Stimulated activated CD4-positive, alpha-beta T cell treated with anti-CD3 and anti-CD28 coated beads, TNF-alpha, amount 100 ng/mL, for 48 hours (primary cell): ENCODE results near the gene STING1.
"Not testable (repeated sequence)": the region's sequence is repeated elsewhere in the genome, so short reads cannot be mapped to it uniquely, and the experiment has no call there.

Experiments used
- DNase-seq, 3 donors: peaks; one replicate each; pipeline ENCODE4 v3.0.0-alpha.2; 2020; ENCODE audit warnings: low read depth in 3 of 3

Gene STING1

DNA sequence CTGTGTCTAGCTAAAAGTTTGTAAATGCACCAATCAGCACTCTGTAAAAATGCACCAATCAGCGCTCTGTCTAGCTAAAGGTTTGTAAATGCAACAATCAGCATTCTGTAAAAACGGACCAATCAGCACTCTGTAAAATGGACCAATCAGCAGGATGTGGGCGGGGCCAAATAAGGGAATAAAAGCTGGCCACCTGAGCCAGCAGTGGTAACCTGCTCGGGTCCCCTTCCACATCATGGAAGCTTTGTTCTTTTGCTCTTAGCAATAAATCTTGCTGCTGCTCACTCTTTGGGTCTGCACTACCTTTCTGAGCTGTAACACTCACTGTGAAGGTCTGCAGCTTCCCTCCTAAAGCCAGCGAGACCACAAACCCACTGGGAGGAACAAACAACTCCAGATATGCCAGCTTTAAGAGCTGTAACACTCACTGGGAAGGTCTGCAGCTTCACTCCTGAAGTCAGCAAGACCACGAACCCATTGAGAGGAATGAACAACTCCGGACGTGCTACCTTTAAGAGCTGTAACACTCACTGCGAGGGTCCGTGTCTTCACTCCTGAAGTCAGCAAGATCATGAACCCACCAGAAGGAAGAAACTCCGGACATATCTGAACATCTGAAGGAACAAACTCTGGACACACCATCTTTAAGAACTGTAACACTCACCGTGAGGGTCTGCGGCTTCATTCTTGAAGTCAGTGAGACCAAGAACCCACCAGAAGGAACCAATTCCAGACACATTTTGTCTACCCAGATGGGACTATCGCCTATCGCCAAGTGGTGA is 20.7 kb upstream of the STING1 start:
- DNase-seq: not testable (repeated sequence)

GRCh38 chr5:139501381-139501780 is 18.8 kb upstream of the STING1 start:
- DNase-seq: no peak

- DNase-seq: no peak
These were observed 13.3 kb upstream of the STING1 start for GRCh38 chr5:139495638-139496435.

- no peak for DNase-seq
These were observed 12.3 kb upstream of the STING1 start for GRCh38 chr5:139494832-139495231.

DNA sequence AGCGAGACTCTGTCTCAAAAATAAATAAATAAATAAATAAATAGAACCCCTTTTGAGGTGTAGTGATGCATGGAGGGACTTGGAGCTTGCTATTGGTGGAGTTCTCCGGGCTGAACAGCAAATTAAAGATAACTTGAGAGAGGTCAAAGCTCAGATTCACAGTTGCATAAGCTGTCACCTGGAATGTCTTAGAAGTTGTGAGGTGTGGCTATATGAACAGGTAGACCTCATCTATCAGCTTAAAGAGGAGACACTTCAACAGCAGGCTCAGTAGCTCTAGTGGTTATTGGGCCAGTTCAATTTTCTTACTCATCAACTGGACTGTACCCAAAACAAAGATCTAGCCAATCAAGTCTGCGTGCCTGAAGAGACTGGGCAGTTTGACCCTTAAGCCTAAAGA is 11.7 kb upstream of the STING1 start:
- no peak for DNase-seq

DNA sequence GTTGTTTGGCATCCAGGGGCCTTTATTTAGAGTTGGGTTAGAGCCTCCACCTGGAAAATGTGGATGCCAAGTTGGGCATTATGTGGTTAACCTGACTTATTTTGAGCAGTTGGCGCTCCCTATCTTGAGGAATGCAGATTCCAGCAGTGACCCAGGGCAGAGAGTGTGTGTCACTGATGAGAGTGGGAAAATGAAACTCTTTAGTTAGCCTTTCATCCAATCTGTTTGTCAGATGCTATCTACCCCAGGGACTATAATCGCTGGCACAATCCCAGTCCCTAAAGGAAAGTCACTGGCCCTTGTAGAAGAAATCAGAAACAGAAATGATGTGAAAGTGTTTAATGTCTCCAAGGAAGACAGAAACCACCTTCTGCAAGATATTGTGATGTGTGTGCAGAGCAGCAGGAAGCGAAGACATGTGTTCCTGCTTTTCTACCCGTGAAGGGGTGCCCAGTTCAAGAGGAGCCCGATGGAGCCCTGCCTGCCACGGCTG is 10.2 kb upstream of the STING1 start:
- no peak for DNase-seq

- DNase-seq: no peak
These were observed 5.7 kb upstream of the STING1 start for GRCh38 chr5:139488260-139488659.

- DNase-seq: no peak
These were observed 3.6 kb upstream of the STING1 start for GRCh38 chr5:139486201-139486600.

DNA sequence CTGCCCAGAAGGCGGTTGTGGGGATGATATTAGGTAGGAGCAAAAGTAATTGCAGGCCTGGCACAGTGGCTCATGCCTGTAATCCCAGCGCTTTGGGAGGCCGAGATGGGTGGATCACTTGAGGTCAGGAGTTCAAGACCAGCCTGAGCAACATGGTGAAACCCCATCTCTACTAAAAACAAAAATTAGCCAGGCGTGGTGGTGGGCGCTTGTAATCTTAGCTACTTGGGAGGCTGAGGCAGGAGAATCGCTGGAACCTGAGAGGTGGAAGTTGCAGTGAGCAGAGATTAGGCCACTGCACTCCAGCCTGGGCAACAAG is 291 bp upstream of the STING1 start:
- DNase-seq: not testable (repeated sequence)

DNA sequence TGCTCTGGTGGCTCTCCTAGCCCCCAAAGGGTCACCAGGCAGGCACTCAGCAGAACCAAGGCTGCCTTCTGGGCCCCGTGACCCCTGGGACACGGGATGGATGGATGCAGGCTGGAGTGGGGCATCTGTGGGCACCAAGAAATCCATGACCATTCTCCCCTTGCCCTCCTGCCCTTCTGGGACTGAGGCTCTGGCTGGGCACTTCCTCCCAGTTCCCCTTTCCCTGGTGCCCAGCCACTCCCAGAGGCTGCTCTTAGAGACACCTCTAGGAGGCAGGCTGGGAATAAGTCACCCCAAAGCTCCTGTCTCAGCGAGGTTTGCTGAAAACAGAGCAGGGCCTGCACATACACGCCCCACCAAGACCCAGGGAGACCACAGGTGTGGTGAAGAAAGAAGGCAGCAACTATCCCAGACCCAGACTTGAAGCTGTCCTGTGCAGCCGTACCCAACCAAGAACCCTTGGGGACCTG is 943 bp downstream of the STING1 start:
- DNase-seq: no peak

- DNase-seq: no peak
These were observed 1.4 kb downstream of the STING1 start for GRCh38 chr5:139481122-139481533.

DNA sequence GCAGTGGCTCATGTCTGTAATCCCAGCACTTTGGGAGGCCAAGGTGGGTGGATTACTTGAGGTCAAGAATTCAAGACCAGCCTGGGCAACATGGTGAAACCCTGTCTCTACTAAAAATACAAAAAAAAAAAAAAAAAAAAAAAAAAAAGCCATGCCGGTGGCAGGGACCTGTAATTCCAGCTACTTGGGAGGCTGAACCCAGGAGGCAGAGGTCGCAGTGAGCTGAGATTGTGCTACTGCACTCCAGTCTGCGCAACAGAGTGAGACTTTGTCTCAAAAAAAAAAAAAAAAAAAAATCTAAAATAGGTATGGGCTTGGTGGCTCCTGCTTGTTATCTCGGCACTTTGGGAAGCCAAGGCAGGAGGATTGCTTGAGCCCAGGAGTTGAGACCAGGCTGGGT is 2.8 kb downstream of the STING1 start:
- DNase-seq: not testable (repeated sequence)

GRCh38 chr5:139478657-139479423 is 3.7 kb downstream of the STING1 start:
- DNase-seq: not testable (repeated sequence)

GRCh38 chr5:139475865-139476617 is 6.5 kb downstream of the STING1 start:
- no peak for DNase-seq

DNA sequence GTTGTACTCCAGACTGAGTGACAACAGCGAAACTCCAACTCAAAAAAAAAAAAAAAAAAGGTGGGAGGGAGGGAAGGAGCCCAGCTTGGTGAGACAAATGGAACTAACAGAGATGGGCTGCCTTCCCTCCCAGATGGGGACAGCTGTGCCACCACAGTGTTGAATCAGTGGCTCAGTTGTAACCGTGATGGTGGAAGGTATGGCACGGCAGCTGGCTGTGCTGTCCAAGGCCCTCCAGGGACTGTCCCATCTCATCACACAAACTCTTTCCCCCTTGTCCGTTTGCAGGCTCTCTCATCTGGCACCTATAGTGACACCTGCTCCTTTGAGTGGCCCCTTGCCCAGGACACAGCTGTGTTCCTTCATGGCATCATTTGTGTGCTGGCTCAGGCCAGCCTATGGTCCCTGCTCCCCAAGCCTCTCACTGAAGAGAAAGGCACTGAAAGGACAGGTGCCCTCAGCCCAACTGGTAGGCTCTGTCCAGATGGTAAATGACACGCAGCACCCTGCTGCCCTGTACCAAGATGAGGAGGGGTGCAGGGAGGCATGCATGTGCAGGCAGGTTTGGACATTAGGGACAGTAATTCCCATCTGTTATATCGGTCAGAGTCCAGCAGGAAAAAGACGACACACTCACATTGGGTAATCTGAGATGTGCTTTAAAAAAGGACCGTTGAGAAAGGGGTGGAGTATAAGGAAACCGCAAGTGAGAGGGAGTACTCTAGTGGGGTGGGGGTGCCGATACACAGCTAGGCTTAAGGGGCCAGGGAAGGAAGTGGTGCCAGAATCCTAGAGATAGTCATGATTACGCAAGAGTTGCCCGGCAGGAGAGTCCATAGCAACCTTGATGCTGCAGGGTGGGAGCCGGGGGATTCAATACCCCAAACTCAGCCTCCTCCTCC is 7.4 kb downstream of the STING1 start:
- DNase-seq: no peak

DNA sequence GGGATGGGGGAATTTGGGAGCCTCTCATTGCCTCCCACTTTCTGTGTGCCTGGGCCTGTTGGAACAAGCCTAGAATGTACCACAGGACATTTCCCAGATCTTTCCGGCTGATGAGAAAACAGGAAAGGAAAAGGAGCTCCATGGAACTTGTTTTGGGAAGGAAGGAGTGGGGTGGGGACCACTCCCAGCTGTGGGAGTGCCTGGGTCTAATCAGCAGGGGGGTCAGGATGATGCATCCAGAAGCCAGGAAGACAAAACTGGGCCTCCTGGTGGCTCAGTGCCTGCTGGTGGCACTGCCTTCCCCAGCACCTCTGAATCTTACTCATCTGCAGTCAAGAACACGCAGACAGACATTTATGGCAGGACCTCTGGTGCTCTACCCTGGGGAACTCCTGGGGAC is 9.0 kb downstream of the STING1 start:
- DNase-seq: no peak

DNA sequence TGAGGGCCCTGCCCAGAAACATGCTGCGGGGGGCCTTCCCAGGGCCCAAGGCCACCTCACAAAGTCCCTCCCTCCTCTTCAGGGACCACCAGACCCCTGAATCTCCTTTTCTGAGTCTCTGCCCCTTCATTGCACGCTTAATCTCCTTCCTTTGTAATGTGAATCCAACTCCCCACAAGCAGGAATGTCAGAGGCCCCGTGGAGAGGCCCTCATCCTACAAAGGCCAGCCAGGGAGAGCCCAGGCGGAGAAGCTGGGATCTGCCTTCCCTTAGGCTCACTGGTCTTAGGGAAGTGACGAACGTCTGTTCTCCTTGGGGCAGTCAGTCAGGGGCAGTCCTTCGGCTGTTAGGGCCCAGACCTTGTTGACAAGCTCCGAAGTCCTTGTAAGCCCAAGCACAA is 9.5 kb downstream of the STING1 start:
- DNase-seq: no peak

- DNase-seq: no peak
These were observed 10.1 kb downstream of the STING1 start for GRCh38 chr5:139472386-139473030.

- DNase-seq: no peak
These were observed 11.7 kb downstream of the STING1 start, which contains the start of gene SMIM33 for GRCh38 chr5:139470821-139471300. Gene SMIM33, plus strand, starts transcription at chr5:139471004. Its CDS starts 118 bp downstream, at chr5:139471122.
